ENCODE results near the gene C2orf68.

Gene C2orf68

GRCh38 chr2:85653996-85654395 lies 42.1 kb upstream of the C2orf68 start:
- Histone ChIP-seq H3K9ac (no peak overlapping the region), H3K27ac (no peak overlapping the region), H3K27me3 (no peaks in the 10 kb centered on the region), H3K4me3 (no peak overlapping the region), H3K4me2 (no peak overlapping the region), H3K4me1 (peaks cover 0 to 8% (median 0%) of the 10 kb centered on the region in 10 experiments; a peak in 4 of 20 replicates), H3K36me3 (peaks cover 81 to 96% (median 91%) of the 10 kb centered on the region in 11 experiments), H4K20me1 (peaks cover 0 to 19% (median 5%) of the 10 kb centered on the region in 11 experiments; a peak in 11 of 22 replicates), H3K9me3 (replicated peaks in 1 of 11) (no peaks in the 10 kb centered on the region)
- no peak for TF ChIP-seq Cebpa-rat (IDR thresholded peaks at IDR 0.05)

GRCh38 chr2:85652056-85652455 lies 40.2 kb upstream of the C2orf68 start:
- peaks cover 10 to 25% (median 17%) of the 10 kb centered on the region in 10 experiments for H3K4me1 ChIP-seq
- H3K27ac ChIP-seq, result no peak overlapping the region
- no peak overlapping the region for H3K4me2 ChIP-seq
- H3K4me3 ChIP-seq, result no peak overlapping the region
- TF ChIP-seq Cebpa-rat (IDR thresholded peaks at IDR 0.05), result no peak
- no peak overlapping the region; a peak in 1 of 22 replicates for H3K9ac ChIP-seq
- H4K20me1 ChIP-seq, result peaks cover 9 to 38% (median 24%) of the 10 kb centered on the region in 11 experiments; a peak in 18 of 22 replicates
- H3K36me3 ChIP-seq, result peaks cover 86 to 100% (median 99%) of the 10 kb centered on the region in 11 experiments
- no peaks in the 10 kb centered on the region for H3K27me3 ChIP-seq
- H3K9me3 ChIP-seq (replicated peaks in 1 of 11), result no peaks in the 10 kb centered on the region

GRCh38 chr2:85651097-85651496 lies 39.2 kb upstream of the C2orf68 start:
- Histone ChIP-seq H3K27me3 (no peaks in the 10 kb centered on the region), H3K9me3 (replicated peaks in 1 of 11) (no peaks in the 10 kb centered on the region), H3K4me2 (no peak overlapping the region), H3K9ac (no peak overlapping the region), H3K4me1 (peaks cover 10 to 28% (median 21%) of the 10 kb centered on the region in 10 experiments), H3K36me3 (peaks cover 89 to 100% (median 99%) of the 10 kb centered on the region in 11 experiments), H3K4me3 (no peak overlapping the region), H4K20me1 (peaks cover 9 to 48% (median 29%) of the 10 kb centered on the region in 11 experiments; a peak in 18 of 22 replicates), H3K27ac (no peak overlapping the region)
- no peak for TF ChIP-seq Cebpa-rat (IDR thresholded peaks at IDR 0.05)

GRCh38 chr2:85650456-85650855 lies 38.6 kb upstream of the C2orf68 start:
- H3K27me3 ChIP-seq, result no peaks in the 10 kb centered on the region
- no peak overlapping the region for H3K4me2 ChIP-seq
- no peak overlapping the region for H3K9ac ChIP-seq
- TF ChIP-seq Cebpa-rat (IDR thresholded peaks at IDR 0.05), result no peak
- H3K36me3 ChIP-seq, result peaks cover 92 to 100% (median 99%) of the 10 kb centered on the region in 11 experiments
- peaks cover 10 to 28% (median 21%) of the 10 kb centered on the region in 10 experiments for H3K4me1 ChIP-seq
- H4K20me1 ChIP-seq, result peaks cover 9 to 54% (median 32%) of the 10 kb centered on the region in 11 experiments; a peak in 18 of 22 replicates
- H3K4me3 ChIP-seq, result no peak overlapping the region
- H3K9me3 ChIP-seq (replicated peaks in 1 of 11), result no peaks in the 10 kb centered on the region
- no peak overlapping the region for H3K27ac ChIP-seq

- Histone ChIP-seq H3K9ac (no peak overlapping the region), H4K20me1 (peaks cover 9 to 64% (median 40%) of the 10 kb centered on the region in 11 experiments; a peak in 18 of 22 replicates), H3K9me3 (replicated peaks in 1 of 11) (no peaks in the 10 kb centered on the region), H3K36me3 (peaks cover 95 to 100% (median 100%) of the 10 kb centered on the region in 11 experiments), H3K4me2 (no peak overlapping the region), H3K4me3 (no peak overlapping the region), H3K27me3 (no peaks in the 10 kb centered on the region), H3K27ac (no peak overlapping the region), H3K4me1 (peaks cover 10 to 28% (median 21%) of the 10 kb centered on the region in 10 experiments)
- no peak for TF ChIP-seq Cebpa-rat (IDR thresholded peaks at IDR 0.05)
Observed at GRCh38 chr2:85649201-85650190, 37.6 kb upstream of the C2orf68 start.

GRCh38 chr2:85648619-85649018 lies 36.8 kb upstream of the C2orf68 start:
- H3K9ac ChIP-seq, result no peak overlapping the region
- no peaks in the 10 kb centered on the region for H3K27me3 ChIP-seq
- H3K4me3 ChIP-seq, result no peak overlapping the region
- H3K36me3 ChIP-seq, result peaks cover 98 to 100% (median 100%) of the 10 kb centered on the region in 11 experiments
- H4K20me1 ChIP-seq, result peaks cover 9 to 67% (median 46%) of the 10 kb centered on the region in 11 experiments; a peak in 19 of 22 replicates
- peak overlapping the region in 2 of 11 experiments; percentile 21; a peak in 3 of 22 replicates for H3K27ac ChIP-seq
- peaks cover 10 to 23% (median 19%) of the 10 kb centered on the region in 10 experiments for H3K4me1 ChIP-seq
- no peak for TF ChIP-seq Cebpa-rat (IDR thresholded peaks at IDR 0.05)
- no peaks in the 10 kb centered on the region for H3K9me3 ChIP-seq (replicated peaks in 1 of 11)
- H3K4me2 ChIP-seq, result peak overlapping the region in 4 of 11 experiments; percentile 3 to 35 (median 18); a peak in 3 of 22 replicates

- Histone ChIP-seq H3K27me3 (no peaks in the 10 kb centered on the region), H3K27ac (peak overlapping the region in 2 of 11 experiments; percentile 21; a peak in 3 of 22 replicates), H3K4me3 (no peak overlapping the region), H3K36me3 (peaks cover 98 to 100% (median 100%) of the 10 kb centered on the region in 11 experiments), H4K20me1 (peaks cover 9 to 67% (median 52%) of the 10 kb centered on the region in 11 experiments; a peak in 19 of 22 replicates), H3K4me2 (peak overlapping the region in 9 of 11 experiments; percentile 1 to 44 (median 35); a peak in 15 of 22 replicates), H3K9me3 (replicated peaks in 1 of 11) (no peaks in the 10 kb centered on the region), H3K9ac (peak overlapping the region in 4 of 11 experiments; percentile 7 to 28 (median 20); a peak in 4 of 22 replicates), H3K4me1 (peaks cover 10 to 23% (median 19%) of the 10 kb centered on the region in 10 experiments)
- no peak for TF ChIP-seq Cebpa-rat (IDR thresholded peaks at IDR 0.05)
Observed at GRCh38 chr2:85647823-85648526, 36.1 kb upstream of the C2orf68 start.

GRCh38 chr2:85646166-85646565 lies 34.3 kb upstream of the C2orf68 start:
- TF ChIP-seq Cebpa-rat (IDR thresholded peaks at IDR 0.05), result no peak
- Histone ChIP-seq H3K9me3 (replicated peaks in 1 of 11) (no peaks in the 10 kb centered on the region), H3K4me1 (peaks cover 10 to 23% (median 19%) of the 10 kb centered on the region in 10 experiments), H3K4me3 (no peak overlapping the region), H4K20me1 (peaks cover 9 to 85% (median 59%) of the 10 kb centered on the region in 11 experiments; a peak in 19 of 22 replicates), H3K27ac (no peak overlapping the region), H3K27me3 (no peaks in the 10 kb centered on the region), H3K9ac (no peak overlapping the region), H3K4me2 (no peak overlapping the region), H3K36me3 (peaks cover 98 to 100% (median 100%) of the 10 kb centered on the region in 11 experiments)
